Neural crest cell (in vitro differentiated cells): Measurements from ENCODE around the gene GABRP. TPM values are rescaled to one million over a fixed set of nuclear protein-coding genes. Genes with fewer than 3 reads are reported as not detected.

Source experiments
- DNase-seq: peaks from one replicate; pipeline ENCODE4 v3.0.0; 2021; ENCODE audit warnings: low read depth, mixed read lengths, low spot score
- H3K27ac Mint-ChIP-seq: one replicate; pipeline ENCODE4 v1.8.0; 2021; ENCODE audit warnings: mild to moderate bottlenecking, mixed read lengths; ENCODE audit not compliant: unreplicated experiment
- H3K27me3 Mint-ChIP-seq: 2 replicates; pipeline ENCODE4 v1.8.0; 2021; ENCODE audit warnings: low read depth, mild to moderate bottlenecking, mixed read lengths
- H3K36me3 Mint-ChIP-seq: 2 replicates; pipeline ENCODE4 v1.8.0; 2021; ENCODE audit warnings: low read depth, mild to moderate bottlenecking, mixed read lengths
- H3K4me1 Mint-ChIP-seq: 2 replicates; pipeline ENCODE4 v1.8.0; 2021; ENCODE audit warnings: mixed read lengths
- H3K4me3 Mint-ChIP-seq: one replicate; pipeline ENCODE4 v1.8.0; 2021; ENCODE audit warnings: mild to moderate bottlenecking, mixed read lengths
- H3K9me3 Mint-ChIP-seq: 2 replicates; pipeline ENCODE4 v1.8.0; 2021; ENCODE audit warnings: mixed read lengths
- total RNA-seq: library from RNA; stranded (reverse); gene quantifications from 2 replicates; pipeline ENCODE4 v1.2.1, GENCODE V29; 2021
- TF ChIP-seq, protein P1 (sequence below): fragments of 200-600 bp; sonication (generic); conservative IDR thresholded peaks from 2 replicates; pipeline ENCODE4 v1.5.0; 2021; ENCODE audit warnings: antibody characterized with exemption, mild to moderate bottlenecking

GABRP gene
- total RNA-seq, 1 donor from 2014 or later, result not detected

DNA sequence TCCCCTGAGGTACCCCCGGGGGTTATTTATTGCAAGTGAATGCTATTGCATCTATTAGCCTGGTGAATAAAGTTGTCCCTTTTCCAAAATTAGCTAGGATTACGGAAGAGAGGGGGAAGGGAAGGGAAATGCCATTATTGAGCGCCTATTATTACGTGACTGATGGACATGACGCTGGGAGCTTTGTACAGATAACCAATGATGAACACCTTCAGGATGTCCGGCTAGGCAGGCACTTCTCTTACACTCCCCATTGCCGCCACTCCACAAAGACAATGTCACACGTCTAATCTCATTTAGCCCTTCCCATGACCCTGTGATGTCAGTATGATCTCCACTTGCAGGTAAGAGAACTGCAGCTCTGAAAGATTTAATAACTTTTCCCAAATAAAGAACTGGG, 9.4 kb downstream of the GABRP start:
- H3K4me1 Mint-ChIP-seq, result peaks cover 4% of the 10 kb centered on the region
- no peak for DNase-seq
- H3K9me3 Mint-ChIP-seq, result no peaks in the 10 kb centered on the region
- no peaks in the 10 kb centered on the region for H3K27me3 Mint-ChIP-seq
- no peaks in the 10 kb centered on the region for H3K36me3 Mint-ChIP-seq
- no peak overlapping the region for H3K4me3 Mint-ChIP-seq
- TF ChIP-seq, protein P1, sequence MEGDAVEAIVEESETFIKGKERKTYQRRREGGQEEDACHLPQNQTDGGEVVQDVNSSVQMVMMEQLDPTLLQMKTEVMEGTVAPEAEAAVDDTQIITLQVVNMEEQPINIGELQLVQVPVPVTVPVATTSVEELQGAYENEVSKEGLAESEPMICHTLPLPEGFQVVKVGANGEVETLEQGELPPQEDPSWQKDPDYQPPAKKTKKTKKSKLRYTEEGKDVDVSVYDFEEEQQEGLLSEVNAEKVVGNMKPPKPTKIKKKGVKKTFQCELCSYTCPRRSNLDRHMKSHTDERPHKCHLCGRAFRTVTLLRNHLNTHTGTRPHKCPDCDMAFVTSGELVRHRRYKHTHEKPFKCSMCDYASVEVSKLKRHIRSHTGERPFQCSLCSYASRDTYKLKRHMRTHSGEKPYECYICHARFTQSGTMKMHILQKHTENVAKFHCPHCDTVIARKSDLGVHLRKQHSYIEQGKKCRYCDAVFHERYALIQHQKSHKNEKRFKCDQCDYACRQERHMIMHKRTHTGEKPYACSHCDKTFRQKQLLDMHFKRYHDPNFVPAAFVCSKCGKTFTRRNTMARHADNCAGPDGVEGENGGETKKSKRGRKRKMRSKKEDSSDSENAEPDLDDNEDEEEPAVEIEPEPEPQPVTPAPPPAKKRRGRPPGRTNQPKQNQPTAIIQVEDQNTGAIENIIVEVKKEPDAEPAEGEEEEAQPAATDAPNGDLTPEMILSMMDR, result no peak
- no peak overlapping the region for H3K27ac Mint-ChIP-seq

DNA sequence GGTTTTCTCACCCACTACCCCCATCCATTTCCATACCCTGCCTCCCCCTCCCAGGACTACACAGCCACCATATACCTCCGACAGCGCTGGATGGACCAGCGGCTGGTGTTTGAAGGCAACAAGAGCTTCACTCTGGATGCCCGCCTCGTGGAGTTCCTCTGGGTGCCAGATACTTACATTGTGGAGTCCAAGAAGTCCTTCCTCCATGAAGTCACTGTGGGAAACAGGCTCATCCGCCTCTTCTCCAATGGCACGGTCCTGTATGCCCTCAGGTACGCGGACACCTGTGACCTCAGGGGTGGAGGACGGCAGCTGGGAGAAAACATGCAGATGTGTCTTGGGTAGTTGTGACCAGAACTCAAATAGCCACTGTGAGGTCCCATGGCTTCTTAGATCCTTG, 11.6 kb downstream of the GABRP start:
- Mint-ChIP-seq H3K27me3 (peaks cover 4% of the 10 kb centered on the region), H3K36me3 (no peaks in the 10 kb centered on the region)

DNA sequence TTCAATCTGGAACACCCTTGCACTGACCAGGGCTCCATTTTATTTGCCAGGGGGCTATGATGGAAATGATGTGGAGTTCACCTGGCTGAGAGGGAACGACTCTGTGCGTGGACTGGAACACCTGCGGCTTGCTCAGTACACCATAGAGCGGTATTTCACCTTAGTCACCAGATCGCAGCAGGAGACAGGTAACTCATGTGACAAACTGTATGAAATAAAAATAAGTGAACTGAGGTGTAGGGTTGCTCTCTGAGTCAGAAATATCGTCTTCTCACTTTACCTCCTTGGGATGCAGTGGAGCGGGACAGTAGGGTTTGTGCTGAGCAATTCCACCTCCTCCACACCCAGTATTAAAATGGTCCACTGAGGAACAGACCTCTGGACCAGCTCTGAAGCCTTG, 22.1 kb downstream of the GABRP start:
- TF ChIP-seq, protein P1, result no peak
- Mint-ChIP-seq H3K27me3 (peaks cover 35% of the 10 kb centered on the region), H3K36me3 (no peaks in the 10 kb centered on the region), H3K4me3 (no peak overlapping the region), H3K9me3 (no peaks in the 10 kb centered on the region), H3K27ac (no peak overlapping the region), H3K4me1 (no peaks in the 10 kb centered on the region)
- DNase-seq, result no peak

More for the DNA sequence above, 11.6 kb downstream of the GABRP start:
- Mint-ChIP-seq H3K9me3 (peaks cover 5% of the 10 kb centered on the region), H3K4me3 (no peak overlapping the region), H3K27ac (no peak overlapping the region), H3K4me1 (peaks cover 4% of the 10 kb centered on the region)
- no peak for DNase-seq
- TF ChIP-seq, protein P1, result no peak

GRCh38 chr5:170809551-170809950, 26.0 kb downstream of the GABRP start:
- Mint-ChIP-seq H3K27ac (no peak overlapping the region), H3K27me3 (peaks cover 11% of the 10 kb centered on the region), H3K36me3 (no peaks in the 10 kb centered on the region), H3K4me1 (no peaks in the 10 kb centered on the region), H3K9me3 (no peaks in the 10 kb centered on the region), H3K4me3 (no peak overlapping the region)
- TF ChIP-seq, protein P1, result peak; percentile 56
- no peak for DNase-seq

- no peaks in the 10 kb centered on the region for H3K36me3 Mint-ChIP-seq
- no peak overlapping the region for H3K4me3 Mint-ChIP-seq
- no peaks in the 10 kb centered on the region for H3K9me3 Mint-ChIP-seq
- no peak overlapping the region for H3K27ac Mint-ChIP-seq
- H3K4me1 Mint-ChIP-seq, result no peaks in the 10 kb centered on the region
- peaks cover 8% of the 10 kb centered on the region for H3K27me3 Mint-ChIP-seq
- TF ChIP-seq, protein P1, result no peak
- no peak for DNase-seq
These were observed 28.2 kb downstream of the GABRP start for GRCh38 chr5:170811719-170812118.

GRCh38 chr5:170813231-170813630, 29.7 kb downstream of the GABRP start:
- H3K4me3 Mint-ChIP-seq, result no peak overlapping the region
- no peak overlapping the region for H3K27ac Mint-ChIP-seq
- peaks cover 6% of the 10 kb centered on the region for H3K27me3 Mint-ChIP-seq

More at GRCh38 chr5:170813231-170813630, 29.7 kb downstream of the GABRP start:
- TF ChIP-seq, protein P1, result no peak
- DNase-seq, result no peak
- H3K9me3 Mint-ChIP-seq, result no peaks in the 10 kb centered on the region
- H3K36me3 Mint-ChIP-seq, result no peaks in the 10 kb centered on the region
- no peaks in the 10 kb centered on the region for H3K4me1 Mint-ChIP-seq
